Gastroesophageal sphincter (tissue), 3 donors: ENCODE data around the gene TPGS2.

Experiments used
- CTCF ChIP-seq, 4 experiments: fragments of 200-600 bp in 2 of 4; fragments of 450-650 bp in 2 of 4; sonication (generic) in 1 of 4; IDR thresholded peaks; one replicate each; pipeline ENCODE4 v1.5.1; 2017 to 2019; ENCODE audit warnings: antibody characterized with exemption in 4 of 4, mild to moderate bottlenecking in 2 of 4, moderate library complexity in 2 of 4
- EP300 ChIP-seq: sonication (generic); formaldehyde crosslinking; IDR thresholded peaks from one replicate; pipeline ENCODE4 v1.6.1; 2017; ENCODE audit warnings: antibody characterized with exemption, mild to moderate bottlenecking
- POLR2A ChIP-seq, 2 donors: fragments of 450-650 bp; IDR thresholded peaks; one replicate each; pipeline ENCODE4 v1.6.1; 2017; ENCODE audit warnings: antibody characterized with exemption in 2 of 2, mild to moderate bottlenecking in 2 of 2, moderate library complexity in 1 of 2

GRCh38 chr18:36808681-36809080 is 20.1 kb downstream of the TPGS2 start:
- no peak for TF ChIP-seq CTCF (IDR thresholded peaks at IDR 0.05)
- no peak for TF ChIP-seq EP300
- TF ChIP-seq POLR2A (IDR thresholded peaks at IDR 0.05) = no peak
